GM19025 (cell line): ENCODE measurements around the gene PDCD6IP.
A peak's percentile ranks its signal among the peaks of the same experiment; 100 is the strongest.
"Not testable (repeated sequence)": the region's sequence is repeated elsewhere in the genome, so short reads cannot be mapped to it uniquely, and the experiment has no call there.

Experiments
- ATAC-seq: cut with Tn5 transposase; IDR thresholded peaks from one replicate; pipeline ENCODE4 v1.9.1; 2021; ENCODE audit warnings: mild to moderate bottlenecking, low read depth, moderate library complexity; ENCODE audit not compliant: unreplicated experiment

PDCD6IP gene

GRCh38 chr3:33798418-33799201, at the start of gene PDCD6IP:
PDCD6IP (plus strand) TSS chr3:33798630; CDS start chr3:33798729, 99 bp downstream.
- peak; percentile 90 for ATAC-seq

- no peak for ATAC-seq
Observed at GRCh38 chr3:33749546-33750210, 48.8 kb upstream of the PDCD6IP start.

GRCh38 chr3:33750211-33750548, 48.2 kb upstream of the PDCD6IP start:
- ATAC-seq, result no peak

- ATAC-seq, result no peak
Observed at GRCh38 chr3:33751336-33751735, 47.1 kb upstream of the PDCD6IP start.

GRCh38 chr3:33754391-33754790, 44.0 kb upstream of the PDCD6IP start:
- ATAC-seq, result not testable (repeated sequence)

GRCh38 chr3:33758281-33758680, 40.1 kb upstream of the PDCD6IP start:
- ATAC-seq, result no peak

GRCh38 chr3:33758864-33759263, 39.6 kb upstream of the PDCD6IP start:
- no peak for ATAC-seq

- no peak for ATAC-seq
Observed at GRCh38 chr3:33768578-33769330, 29.7 kb upstream of the PDCD6IP start.

GRCh38 chr3:33773637-33774036, 24.8 kb upstream of the PDCD6IP start:
- no peak for ATAC-seq

GRCh38 chr3:33775363-33775762, 23.1 kb upstream of the PDCD6IP start:
- no peak for ATAC-seq

GRCh38 chr3:33777996-33778395, 20.4 kb upstream of the PDCD6IP start:
- no peak for ATAC-seq

GRCh38 chr3:33779751-33780150, 18.7 kb upstream of the PDCD6IP start:
- ATAC-seq, result no peak

- ATAC-seq, result not testable (repeated sequence)
Observed at GRCh38 chr3:33781413-33781812, 17.0 kb upstream of the PDCD6IP start.

GRCh38 chr3:33786565-33787327, 11.7 kb upstream of the PDCD6IP start:
- no peak for ATAC-seq

GRCh38 chr3:33787328-33788009, 11.0 kb upstream of the PDCD6IP start:
- peak; percentile 71 for ATAC-seq

- no peak for ATAC-seq
Observed at GRCh38 chr3:33789183-33789954, 9.1 kb upstream of the PDCD6IP start.

GRCh38 chr3:33790091-33790490, 8.3 kb upstream of the PDCD6IP start:
- no peak for ATAC-seq

GRCh38 chr3:33791477-33792166, 6.8 kb upstream of the PDCD6IP start:
- no peak for ATAC-seq
